Keratinocyte (primary cell): ENCODE measurements around the gene ZNF451.

ENCODE experiments used
- CTCF ChIP-seq, 3 experiments: IDR thresholded peaks in 1 of 3; conservative IDR thresholded peaks in 1 of 3; optimal IDR thresholded peaks in 1 of 3; 2 replicates in 2 of 3; 3 replicates in 1 of 3; pipeline versions ENCODE3 to v1.5.1; 2011; ENCODE audit warnings: low read length in 3 of 3, mild to moderate bottlenecking in 3 of 3, moderate library complexity in 2 of 3, control low read depth in 1 of 3, inconsistent platforms in 1 of 3; ENCODE audit not compliant: insufficient read depth in 2 of 3; ENCODE audit errors: extremely low read depth in 1 of 3
- EZH2 ChIP-seq: IDR thresholded peaks from one replicate; pipeline ENCODE4 v1.6.1; 2012; ENCODE audit warnings: inconsistent platforms, mild to moderate bottlenecking, low read length, moderate library complexity

GRCh38 chr6:57172136-57173055 lies 82.4 kb downstream of the ZNF451 start, which contains the start of gene BAG2:
- TF ChIP-seq CTCF (optimal IDR thresholded peaks at IDR 0.05 in 1 of 3, IDR thresholded peaks at IDR 0.05 in 1 of 3, conservative IDR thresholded peaks at IDR 0.05 in 1 of 3; ENCODE audit: extremely low read depth in 1 of 3, insufficient read depth in 2 of 3, low read length in 3 of 3) (no peak), EZH2 (no peak)
